Fibroblast of upper back skin (primary cell): ENCODE measurements around the gene HIPK2.
A peak's percentile ranks its signal among the peaks of the same experiment; 100 is the strongest.

Experiments
- DNase-seq: peaks from one replicate; pipeline ENCODE4 v3.0.0-alpha.2; 2013

The HIPK2 gene

DNA sequence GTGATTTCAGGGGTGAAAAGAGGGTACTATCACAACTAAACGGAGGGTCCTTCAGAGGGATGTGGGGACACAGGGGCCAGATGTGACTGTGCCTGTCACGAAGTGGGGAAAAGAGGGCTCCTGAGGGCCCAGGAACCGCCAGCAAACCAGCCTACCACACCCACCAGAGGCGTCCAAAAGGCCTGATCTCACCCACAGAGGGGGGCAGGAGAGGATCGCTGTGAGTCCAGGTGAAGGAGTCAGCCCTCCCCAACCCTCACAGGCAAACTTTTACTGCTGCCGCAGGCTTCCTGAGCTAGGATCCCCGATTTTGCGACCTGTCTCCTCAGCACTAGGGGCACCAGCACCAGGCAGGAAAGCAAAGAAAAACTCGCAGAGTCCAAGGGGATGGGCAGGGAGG lies 64.7 kb downstream of the HIPK2 start:
- no peak for DNase-seq

DNA sequence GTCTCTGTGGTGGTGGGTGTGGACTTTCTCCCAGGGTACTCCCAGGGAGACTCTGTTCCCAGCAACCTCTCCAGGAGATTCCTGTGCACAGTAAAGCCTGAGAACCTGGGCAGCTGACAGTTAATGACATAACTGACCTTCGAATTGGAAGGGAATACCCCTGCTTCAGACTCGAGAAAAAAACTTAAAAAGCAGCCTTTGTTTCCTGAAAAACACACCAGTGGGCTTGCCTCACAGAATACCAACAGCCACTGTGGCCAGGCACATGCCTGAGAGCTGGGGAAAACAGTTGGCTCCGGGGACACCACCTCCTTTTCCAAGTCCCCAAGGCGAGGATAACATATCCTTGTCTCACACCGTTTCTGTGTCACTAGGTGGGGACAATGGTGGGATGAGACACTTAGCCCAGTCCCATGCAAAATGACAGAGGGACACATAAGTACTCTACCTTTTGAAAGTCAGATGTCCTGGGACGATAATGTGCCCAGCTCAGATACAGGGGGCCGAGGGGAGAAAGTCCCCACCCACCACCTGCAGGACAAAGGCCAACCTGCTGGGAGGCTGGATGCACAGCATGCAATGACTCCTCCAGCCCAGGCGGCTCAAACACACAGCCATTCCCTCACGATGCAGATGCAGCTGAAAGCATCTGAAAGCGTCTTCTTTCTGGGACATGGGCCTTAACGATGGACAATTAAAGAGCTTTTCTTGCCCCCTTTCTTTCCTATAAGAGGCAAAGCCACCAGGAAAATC lies 65.6 kb downstream of the HIPK2 start:
- no peak for DNase-seq

GRCh38 chr7:139710036-139710435 lies 67.8 kb downstream of the HIPK2 start:
- DNase-seq: no peak

DNA sequence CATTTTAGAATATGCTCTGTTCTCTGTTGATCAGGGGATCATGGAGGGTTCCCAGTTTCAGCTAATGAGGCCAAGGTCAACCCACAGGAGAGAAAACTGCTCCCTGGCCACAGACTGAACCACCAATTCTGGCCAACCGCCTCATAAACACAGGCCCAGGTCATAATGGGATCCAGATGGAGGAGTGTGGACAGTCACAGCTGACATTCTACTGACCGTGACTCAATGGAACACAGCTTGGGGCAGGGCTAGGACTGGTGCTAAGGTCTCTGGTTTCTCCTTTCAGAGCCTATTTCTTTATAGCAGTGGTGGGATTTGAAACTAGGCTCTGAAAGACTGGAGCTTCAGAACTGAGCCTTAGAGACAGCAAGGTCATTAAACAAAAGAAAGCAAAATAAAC lies 68.3 kb downstream of the HIPK2 start:
- DNase-seq: peak; percentile 76

GRCh38 chr7:139708541-139708940 lies 69.3 kb downstream of the HIPK2 start:
- DNase-seq: no peak

DNA sequence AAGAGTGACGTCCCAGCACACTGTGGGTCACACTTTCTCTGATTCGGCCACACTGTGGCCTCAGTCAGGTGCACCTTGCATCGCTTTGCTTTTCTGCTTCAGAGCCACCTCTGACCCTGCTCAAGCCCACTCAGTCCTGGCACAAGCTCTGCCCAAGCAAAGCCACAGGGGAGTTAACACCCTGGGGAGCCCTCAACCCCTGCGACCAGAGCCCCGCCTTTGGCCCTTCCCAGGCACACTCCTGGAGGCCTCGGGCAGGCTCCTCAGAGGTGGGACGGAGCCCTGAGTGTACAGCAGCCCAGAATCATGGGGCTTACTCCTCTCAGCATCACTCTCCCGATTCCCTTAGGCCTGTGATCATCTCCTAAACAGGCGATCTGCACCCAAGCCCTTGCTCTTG lies 71.0 kb downstream of the HIPK2 start:
- no peak for DNase-seq

DNA sequence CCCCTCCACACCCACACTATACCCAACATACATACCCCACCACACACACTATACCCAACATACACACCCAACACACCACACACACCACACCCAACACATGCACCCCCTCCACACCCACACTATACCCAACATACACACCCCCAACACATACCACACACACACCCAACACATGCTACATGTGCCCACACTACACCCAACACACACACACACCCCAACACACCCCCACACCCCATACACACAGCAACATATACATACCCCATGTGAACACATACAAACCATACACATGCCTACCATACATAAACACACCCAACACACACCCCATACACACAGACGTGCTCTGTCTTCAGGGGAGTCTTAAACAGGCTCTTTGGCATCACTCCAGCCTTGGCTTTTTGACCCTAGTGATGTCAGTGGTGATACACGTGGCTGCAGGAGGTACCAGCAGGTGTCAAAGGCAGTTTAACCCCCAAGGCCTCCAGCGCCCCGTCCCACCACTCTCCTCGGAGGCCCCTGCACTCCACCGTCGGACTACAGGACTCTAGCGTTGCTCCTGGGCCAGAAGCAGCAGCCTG lies 73.4 kb downstream of the HIPK2 start:
- DNase-seq: no peak

DNA sequence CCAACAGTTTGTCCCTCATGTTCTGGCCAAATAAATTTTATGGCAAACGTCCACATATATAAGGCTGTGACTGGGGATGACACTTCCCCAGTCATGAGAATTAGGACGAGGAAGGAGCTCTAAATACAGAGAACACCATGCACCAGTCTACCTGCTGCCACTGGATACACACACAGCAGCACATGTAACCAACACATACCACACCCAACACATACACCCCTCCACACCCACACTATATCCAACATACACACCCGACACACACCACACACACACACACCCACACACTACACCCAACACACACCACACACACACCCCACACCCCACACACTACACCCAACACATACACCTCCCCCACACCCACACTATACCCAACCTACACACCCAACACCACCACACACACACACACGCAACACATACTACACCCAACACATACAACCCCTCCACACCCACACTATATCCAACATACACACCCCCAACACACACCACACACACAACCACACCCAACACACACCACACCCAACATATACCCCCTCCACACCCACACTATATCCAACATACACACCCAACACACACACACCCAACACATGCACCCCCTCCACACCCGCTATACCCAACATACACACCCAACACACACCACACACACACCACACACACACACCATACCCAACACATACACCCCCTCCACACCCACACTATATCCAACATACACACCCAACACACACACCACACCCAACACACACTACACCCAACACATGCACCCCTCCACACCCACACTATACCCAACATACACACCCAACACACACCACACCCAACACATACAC lies 74.1 kb downstream of the HIPK2 start:
- DNase-seq: no peak

GRCh38 chr7:139702811-139703486 lies 74.8 kb downstream of the HIPK2 start:
- DNase-seq: no peak

GRCh38 chr7:139702313-139702731 lies 75.5 kb downstream of the HIPK2 start:
- no peak for DNase-seq

DNA sequence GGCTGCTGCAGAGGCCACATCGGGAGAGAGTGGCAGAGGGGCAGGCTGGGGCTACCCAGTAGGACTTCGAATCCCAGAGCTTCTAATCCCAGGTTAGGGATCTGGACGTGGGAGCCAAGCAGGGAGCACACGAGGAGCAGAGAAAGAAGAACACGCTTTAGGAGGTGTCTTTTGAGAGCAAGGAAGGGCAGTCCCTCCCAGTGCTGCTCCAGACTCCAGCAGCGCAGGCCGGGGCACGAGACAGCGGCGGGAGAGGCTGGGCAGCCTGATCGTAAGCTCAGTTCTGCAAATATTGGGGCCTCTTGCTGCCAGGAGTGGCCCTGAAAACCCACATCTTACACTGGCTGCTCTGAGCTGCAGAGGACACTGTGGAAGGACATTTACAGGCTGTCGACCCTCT lies 75.9 kb downstream of the HIPK2 start:
- DNase-seq: no peak

DNA sequence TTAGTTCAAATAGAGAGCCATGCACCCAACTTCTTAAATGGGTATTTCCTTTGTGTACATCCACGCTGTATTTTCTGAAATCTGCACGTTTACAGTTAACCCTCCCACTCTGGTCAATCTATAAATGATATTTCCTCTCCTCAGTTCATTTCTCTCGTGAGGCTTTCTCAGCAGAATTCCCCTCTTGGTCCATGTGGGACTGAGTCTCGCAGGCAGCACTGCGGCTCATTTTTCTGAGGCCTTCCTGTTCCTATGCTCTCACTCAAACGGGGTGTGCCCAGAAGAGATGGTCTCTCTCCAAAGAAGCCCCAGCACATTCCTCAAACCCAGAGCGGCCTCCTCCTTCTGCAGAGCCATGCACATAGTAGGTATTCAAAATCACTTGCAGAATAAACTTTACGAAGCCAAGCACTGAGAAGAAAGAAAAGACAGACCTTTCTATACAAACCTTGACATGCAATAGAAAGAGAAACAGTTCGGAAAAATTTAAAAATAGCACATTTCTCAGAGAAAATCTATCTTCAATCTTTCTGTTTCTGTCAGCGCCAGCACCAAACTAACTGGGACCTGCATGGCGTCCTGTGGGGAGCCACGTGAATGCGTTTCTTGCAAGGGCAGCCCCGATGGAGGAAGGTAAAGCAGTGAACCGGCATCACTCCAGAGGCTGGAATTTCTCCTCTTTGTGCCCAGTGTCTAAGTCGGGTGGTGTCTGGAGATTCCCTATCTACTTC lies 77.1 kb downstream of the HIPK2 start:
- DNase-seq: no peak

- no peak for DNase-seq
Measured at GRCh38 chr7:139699640-139700504, 77.9 kb downstream of the HIPK2 start.

DNA sequence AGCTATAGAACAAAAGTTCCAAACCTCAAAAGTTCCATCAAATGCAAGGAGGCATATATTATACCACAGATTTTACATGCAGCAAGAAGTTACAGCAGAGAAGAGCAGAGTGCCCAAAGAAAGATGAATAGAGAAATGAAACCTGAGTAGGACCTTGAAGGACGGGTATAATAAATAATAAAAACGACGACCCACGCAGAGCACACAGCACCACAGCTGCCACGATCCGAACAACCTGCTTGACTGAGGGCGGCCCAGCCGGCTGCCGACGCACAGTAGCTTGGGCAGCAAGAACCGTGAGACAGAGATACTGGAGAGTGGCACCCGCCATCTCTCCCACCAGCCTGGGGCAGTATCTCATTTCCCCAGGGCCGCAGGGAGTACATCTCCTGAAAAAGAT lies 79.0 kb downstream of the HIPK2 start:
- no peak for DNase-seq

- no peak for DNase-seq
Measured at GRCh38 chr7:139698278-139698677, 79.5 kb downstream of the HIPK2 start.

DNA sequence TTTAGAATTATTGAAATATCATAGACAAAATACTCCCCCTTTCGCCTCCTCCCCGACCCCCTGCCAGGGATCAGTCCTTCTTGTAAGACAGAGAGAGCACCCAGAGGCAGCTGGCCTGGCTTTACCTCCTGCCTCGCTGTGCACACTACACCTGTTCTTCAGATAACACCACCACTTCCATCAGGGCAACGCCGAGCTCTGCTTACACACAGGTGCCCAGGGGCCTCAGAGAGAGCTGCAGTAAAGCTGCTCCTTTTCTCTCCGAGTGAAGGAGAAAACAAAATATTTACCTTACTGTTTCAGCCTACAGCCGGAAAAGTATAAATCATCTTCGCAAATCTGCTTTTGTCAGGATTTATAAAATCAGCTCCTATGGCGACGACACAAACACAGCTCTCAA lies 80.7 kb downstream of the HIPK2 start:
- no peak for DNase-seq

DNA sequence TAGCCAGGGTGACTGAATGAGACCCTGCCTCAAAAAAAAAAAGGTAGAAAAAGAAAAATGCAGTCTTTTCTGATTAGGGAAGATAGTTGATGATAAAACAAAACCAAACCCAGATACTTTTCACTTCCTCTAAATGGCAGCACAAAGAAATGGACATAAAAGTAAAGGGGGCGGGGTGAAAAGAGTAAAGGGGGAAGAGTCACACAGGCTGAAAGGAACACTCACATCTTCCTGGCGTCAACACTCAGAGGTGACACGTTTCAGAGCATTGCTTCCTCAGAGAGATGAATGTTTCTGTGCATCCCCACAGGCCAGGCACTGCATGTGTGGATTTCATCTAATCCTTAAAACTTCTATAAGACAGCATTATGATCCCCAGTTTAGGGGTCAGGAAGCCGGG lies 81.2 kb downstream of the HIPK2 start:
- no peak for DNase-seq

GRCh38 chr7:139695588-139695987 lies 82.2 kb downstream of the HIPK2 start:
- DNase-seq: peak; percentile 61

- no peak for DNase-seq
Measured at GRCh38 chr7:139695051-139695450, 82.7 kb downstream of the HIPK2 start.

GRCh38 chr7:139694389-139694676 lies 83.5 kb downstream of the HIPK2 start:
- DNase-seq: no peak

DNA sequence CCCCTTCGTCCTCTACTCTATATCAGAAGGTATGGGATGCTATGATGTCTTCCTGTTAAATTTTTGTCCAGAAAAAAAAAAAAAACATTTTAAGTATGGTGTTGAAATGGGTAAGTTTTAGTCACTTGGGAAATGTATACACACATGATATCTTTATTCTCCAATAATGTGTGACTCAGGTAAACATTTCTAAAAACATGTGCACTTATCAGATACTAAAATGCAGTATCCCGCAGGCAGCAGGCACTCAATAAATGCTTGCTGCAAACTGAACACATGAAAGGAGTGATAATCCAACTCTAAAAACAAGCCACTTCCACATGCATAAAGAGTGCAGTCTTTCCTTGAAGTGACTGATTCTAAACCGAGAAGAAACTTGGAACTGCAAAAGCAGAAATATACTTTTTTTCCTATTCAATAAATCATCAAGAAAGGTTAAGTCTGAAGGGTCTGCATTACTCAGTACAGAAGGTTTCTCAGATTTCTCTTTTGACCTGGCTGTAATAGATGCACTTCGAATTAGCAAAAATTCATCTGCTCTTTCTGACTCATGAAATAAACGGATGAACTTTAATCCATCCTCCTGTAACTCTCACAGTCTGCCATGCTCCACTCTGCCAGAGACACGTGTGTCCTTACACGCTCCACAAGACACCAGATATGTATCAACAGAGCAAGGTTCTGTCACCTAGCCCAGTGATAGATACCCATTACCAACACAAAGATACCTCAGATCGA lies 84.0 kb downstream of the HIPK2 start:
- DNase-seq: peak; percentile 20
